Astrocyte (in vitro differentiated cells and primary cell): ENCODE measurements around the gene AK8.
"Not testable (repeated sequence)": the region's sequence is repeated elsewhere in the genome, so short reads cannot be mapped to it uniquely, and the experiment has no call there.

Experiments used
- CTCF ChIP-seq: IDR thresholded peaks from 2 replicates; pipeline ENCODE4 v1.5.1; 2011; ENCODE audit warnings: low read depth, mild to moderate bottlenecking, inconsistent platforms, low read length, moderate library complexity; ENCODE audit not compliant: insufficient read depth
- EZH2 ChIP-seq: IDR thresholded peaks from 2 replicates; pipeline ENCODE4 v1.6.1; 2012; ENCODE audit warnings: mild to moderate bottlenecking, low read length, inconsistent platforms; ENCODE audit not compliant: insufficient read depth

GRCh38 chr9:132711152-132711551 is 166.9 kb downstream of the AK8 start:
- not testable (repeated sequence) for TF ChIP-seq CTCF, EZH2
